Testis (tissue), 3 donors: Measurements from ENCODE around the gene SLC9A8. TPM values are rescaled to one million over a fixed set of nuclear protein-coding genes. Genes with fewer than 3 reads are reported as not detected.
"Not testable (repeated sequence)": the region's sequence is repeated elsewhere in the genome, so short reads cannot be mapped to it uniquely, and the experiment has no call there.

Source experiments
- DNase-seq: peaks from one replicate; pipeline ENCODE4 v3.0.0-alpha.2; 2019
- H3K27ac ChIP-seq, 2 donors: fragments of 200-600 bp; sonication (generic); one replicate each; pipeline ENCODE4 v1.5.1; 2019
- H3K27me3 ChIP-seq: fragments of 200-600 bp; sonication (generic); one replicate; pipeline ENCODE4 v1.5.1; 2019
- H3K36me3 ChIP-seq: fragments of 200-600 bp; sonication (generic); one replicate; pipeline ENCODE4 v1.5.1; 2017; ENCODE audit warnings: low read depth; ENCODE audit errors: missing control alignments
- H3K4me1 ChIP-seq: fragments of 200-600 bp; sonication (generic); one replicate; pipeline ENCODE4 v1.5.1; 2019
- H3K4me3 ChIP-seq, 2 donors: fragments of 200-600 bp; sonication (generic); one replicate each; pipeline ENCODE4 v1.5.1; 2017 to 2019
- H3K9me3 ChIP-seq: fragments of 200-600 bp; sonication (generic); one replicate; pipeline ENCODE4 v1.5.1; 2017
- POLR2A ChIP-seq: fragments of 450-650 bp; IDR thresholded peaks from one replicate; pipeline ENCODE4 v1.6.1; 2017; ENCODE audit warnings: antibody characterized with exemption, mild to moderate bottlenecking, moderate library complexity
- WGBS, 2 donors: methylation state at CpG; one replicate each; pipeline ENCODE4 v1.1.5; 2018; 5-methylcytosine and 5-hydroxymethylcytosine counted together
- intact Hi-C: fragments of 100-400 bp; cut with DNase I; formaldehyde crosslinking; loops from one replicate; pipeline ENCODE4 v1.15.1; 2023; ENCODE audit warnings: low total_unique reads
- polyA plus RNA-seq: library from polyadenylated mRNA; stranded (reverse); fragments of 350-450 nt; fragmentation: Illumina TruSeq; extraction: RNeasy Lipid Tissue Mini Kit (QIAGEN cat#74804); gene quantifications from one replicate; pipeline ENCODE4 v1.2.3, GENCODE V29; 2014; ENCODE audit warnings: low read depth, low replicate concordance; ENCODE audit not compliant: insufficient read depth
- total RNA-seq, 2 donors: library from RNA; depleted of rRNA; stranded (reverse); fragments of >200 nt; gene quantifications; one replicate each; pipeline ENCODE4 v1.2.3, GENCODE V29; 2016
- TF ChIP-seq, protein P1 (sequence below), 3 experiments: fragments of 450-650 bp in 2 of 3; fragments of 200-600 bp in 1 of 3; sonication (generic) in 1 of 3; IDR thresholded peaks; one replicate each; pipeline ENCODE4 v1.5.1; 2016 to 2019; ENCODE audit warnings: antibody characterized with exemption in 3 of 3, mild to moderate bottlenecking in 2 of 3, moderate library complexity in 1 of 3

Gene SLC9A8
- total and polyA plus RNA-seq, 3 donors from 2014 or later = 21.3 to 33.0 (median 32.7) TPM

DNA sequence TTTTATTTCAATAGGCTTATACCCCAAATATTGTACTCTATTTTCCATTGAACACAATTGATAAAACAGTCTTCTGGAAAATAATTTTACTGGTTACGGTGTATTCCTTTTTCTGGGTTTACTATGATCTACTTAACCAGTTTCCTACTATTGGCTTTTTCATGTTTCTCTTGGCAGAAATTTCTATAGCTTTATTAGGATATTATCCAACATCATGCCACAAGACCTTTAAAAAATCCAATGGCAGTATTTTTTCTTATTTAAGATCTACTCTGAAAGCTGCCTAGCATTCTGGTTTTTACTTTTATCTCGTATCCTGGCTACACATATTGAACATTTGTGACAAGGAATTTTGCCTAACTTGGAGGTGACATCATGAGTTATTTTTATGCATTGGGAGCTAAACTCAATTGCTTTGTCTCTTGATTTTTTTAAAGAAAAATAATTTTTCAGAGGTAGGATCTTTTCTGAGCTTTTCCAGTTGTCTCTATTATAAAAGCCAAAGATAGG is 45.5 kb downstream of the SLC9A8 start:
- intact Hi-C loops = no loop called here
- Histone ChIP-seq H3K36me3 (no peaks in the 10 kb centered on the region), H3K9me3 (no peaks in the 10 kb centered on the region), H3K4me3 (no peak overlapping the region), H3K27ac (no peak overlapping the region), H3K27me3 (no peaks in the 10 kb centered on the region), H3K4me1 (peaks cover 9% of the 10 kb centered on the region)
- 72 to 86% methylated on average over 2 of the region's 2 CpGs for WGBS, 2 donors
- no peak for DNase-seq
- TF ChIP-seq POLR2A = no peak
- TF ChIP-seq, protein P1, sequence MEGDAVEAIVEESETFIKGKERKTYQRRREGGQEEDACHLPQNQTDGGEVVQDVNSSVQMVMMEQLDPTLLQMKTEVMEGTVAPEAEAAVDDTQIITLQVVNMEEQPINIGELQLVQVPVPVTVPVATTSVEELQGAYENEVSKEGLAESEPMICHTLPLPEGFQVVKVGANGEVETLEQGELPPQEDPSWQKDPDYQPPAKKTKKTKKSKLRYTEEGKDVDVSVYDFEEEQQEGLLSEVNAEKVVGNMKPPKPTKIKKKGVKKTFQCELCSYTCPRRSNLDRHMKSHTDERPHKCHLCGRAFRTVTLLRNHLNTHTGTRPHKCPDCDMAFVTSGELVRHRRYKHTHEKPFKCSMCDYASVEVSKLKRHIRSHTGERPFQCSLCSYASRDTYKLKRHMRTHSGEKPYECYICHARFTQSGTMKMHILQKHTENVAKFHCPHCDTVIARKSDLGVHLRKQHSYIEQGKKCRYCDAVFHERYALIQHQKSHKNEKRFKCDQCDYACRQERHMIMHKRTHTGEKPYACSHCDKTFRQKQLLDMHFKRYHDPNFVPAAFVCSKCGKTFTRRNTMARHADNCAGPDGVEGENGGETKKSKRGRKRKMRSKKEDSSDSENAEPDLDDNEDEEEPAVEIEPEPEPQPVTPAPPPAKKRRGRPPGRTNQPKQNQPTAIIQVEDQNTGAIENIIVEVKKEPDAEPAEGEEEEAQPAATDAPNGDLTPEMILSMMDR (IDR thresholded peaks at IDR 0.05) = no peak

DNA sequence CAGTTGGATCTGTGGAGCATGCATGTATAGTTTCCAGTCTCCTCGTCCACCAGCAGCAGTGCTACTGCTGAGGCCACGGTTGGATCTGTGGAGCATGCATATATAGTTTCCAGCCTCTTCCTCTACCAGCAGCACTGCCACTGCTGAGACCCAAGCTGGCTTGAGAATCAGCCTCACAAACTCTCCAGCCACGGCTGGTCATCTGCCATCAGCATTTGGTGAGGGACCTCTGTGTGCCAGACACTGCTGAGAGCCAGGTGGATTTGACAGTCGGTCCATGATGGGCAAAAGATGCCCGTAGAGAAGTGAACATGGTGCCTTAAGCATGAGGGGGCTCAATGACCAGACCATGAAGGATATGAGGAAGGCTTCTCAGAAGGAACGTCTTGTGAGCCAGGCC is 46.4 kb downstream of the SLC9A8 start:
- Histone ChIP-seq H3K36me3 (no peaks in the 10 kb centered on the region), H3K27ac (no peak overlapping the region), H3K4me3 (no peak overlapping the region), H3K4me1 (peaks cover 9% of the 10 kb centered on the region), H3K9me3 (no peaks in the 10 kb centered on the region), H3K27me3 (no peaks in the 10 kb centered on the region)
- DNase-seq = no peak
- 90% methylated on average over 6 of the region's 6 CpGs for WGBS, 2 donors
- TF ChIP-seq POLR2A = no peak
- intact Hi-C loops = no loop called here

DNA sequence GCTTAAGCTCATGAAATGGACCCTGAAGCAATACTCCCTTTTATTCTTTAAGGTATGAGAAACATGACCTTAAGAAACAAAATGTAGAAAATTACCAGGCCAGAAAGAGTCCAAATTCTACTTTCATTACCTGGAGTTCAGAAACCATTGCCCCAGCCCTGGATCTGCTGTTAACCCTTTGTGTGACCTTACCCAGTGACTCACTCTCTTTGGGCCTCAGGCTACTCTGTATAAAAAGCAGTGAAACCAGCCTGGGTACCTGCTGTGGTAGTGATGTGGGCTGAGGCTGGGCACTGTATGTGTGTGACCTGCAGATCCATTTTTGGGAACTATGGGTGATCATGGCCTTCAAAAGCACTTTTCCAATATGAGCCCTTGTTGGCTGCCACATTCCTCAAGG is 47.2 kb downstream of the SLC9A8 start:
- no peak overlapping the region for H3K27ac ChIP-seq
- intact Hi-C loops = no loop called here
- no peak for TF ChIP-seq POLR2A
- TF ChIP-seq, protein P1 (IDR thresholded peaks at IDR 0.05) = no peak
- H3K4me1 ChIP-seq = peaks cover 3% of the 10 kb centered on the region
- H3K4me3 ChIP-seq = no peak overlapping the region
- no peaks in the 10 kb centered on the region for H3K36me3 ChIP-seq
- no peak for DNase-seq
- no peaks in the 10 kb centered on the region for H3K9me3 ChIP-seq
- H3K27me3 ChIP-seq = no peaks in the 10 kb centered on the region

DNA sequence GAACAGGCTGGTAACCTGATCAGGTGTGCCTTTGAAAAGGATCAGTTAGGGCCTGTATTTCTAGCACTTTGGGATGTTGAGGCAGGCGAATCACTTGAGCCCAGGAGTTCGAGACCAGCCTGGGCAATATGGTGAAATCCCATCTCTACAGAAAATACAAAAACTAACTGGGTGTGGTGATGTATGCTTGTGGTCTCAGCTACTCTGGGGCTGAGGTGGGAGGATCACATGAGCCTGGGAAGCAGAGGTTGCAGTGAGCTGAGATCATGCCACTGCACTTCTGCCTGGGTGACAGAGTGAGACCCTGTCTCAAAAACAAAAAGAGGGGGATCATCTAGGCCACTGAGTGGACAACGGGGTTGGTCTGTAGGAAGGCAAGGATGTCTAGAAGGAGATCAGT is 48.6 kb downstream of the SLC9A8 start:
- DNase-seq, H3K27ac ChIP-seq, H3K36me3 ChIP-seq, intact Hi-C loops, H3K4me1 ChIP-seq, H3K27me3 ChIP-seq, H3K9me3 ChIP-seq, H3K4me3 ChIP-seq: not testable (repeated sequence)
- WGBS, 2 donors = 93 to 96% methylated on average over 3 of the region's 3 CpGs

DNA sequence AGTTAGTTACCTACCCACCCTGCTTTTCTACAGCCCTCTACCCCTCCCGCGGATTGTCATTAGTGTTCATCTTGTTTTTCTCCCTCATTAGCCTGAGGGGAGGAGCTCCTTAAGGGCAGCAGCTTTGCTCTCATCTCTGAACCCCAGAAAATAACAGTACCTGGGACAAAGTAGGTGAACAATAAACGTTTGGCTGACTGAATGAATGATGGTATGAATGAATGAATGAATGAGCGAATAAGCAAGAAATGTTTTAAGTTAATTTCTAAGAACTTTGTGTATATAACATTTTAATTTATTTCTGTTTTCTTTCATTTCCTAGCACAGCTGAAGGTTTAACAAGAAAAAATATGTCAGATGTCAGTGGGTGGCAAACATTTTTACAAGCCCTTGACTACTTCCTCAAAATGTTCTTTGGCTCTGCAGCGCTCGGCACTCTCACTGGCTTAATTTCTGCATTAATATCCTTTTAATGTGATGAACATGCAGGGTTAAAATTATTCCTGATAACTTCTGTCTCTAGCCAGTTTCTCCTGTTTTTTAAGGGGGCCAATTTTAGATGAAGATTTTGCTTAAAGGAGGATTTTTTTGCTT is 50.1 kb downstream of the SLC9A8 start:
- Histone ChIP-seq H3K4me3 (no peak overlapping the region), H3K4me1 (no peaks in the 10 kb centered on the region), H3K36me3 (no peaks in the 10 kb centered on the region), H3K27me3 (no peaks in the 10 kb centered on the region), H3K9me3 (no peaks in the 10 kb centered on the region), H3K27ac (no peak overlapping the region)
- 87 to 91% methylated on average over 6 of the region's 6 CpGs for WGBS, 2 donors
- no peak for DNase-seq
- intact Hi-C loops = no loop called here
- TF ChIP-seq, protein P1 (IDR thresholded peaks at IDR 0.05) = no peak
- TF ChIP-seq POLR2A = no peak

DNA sequence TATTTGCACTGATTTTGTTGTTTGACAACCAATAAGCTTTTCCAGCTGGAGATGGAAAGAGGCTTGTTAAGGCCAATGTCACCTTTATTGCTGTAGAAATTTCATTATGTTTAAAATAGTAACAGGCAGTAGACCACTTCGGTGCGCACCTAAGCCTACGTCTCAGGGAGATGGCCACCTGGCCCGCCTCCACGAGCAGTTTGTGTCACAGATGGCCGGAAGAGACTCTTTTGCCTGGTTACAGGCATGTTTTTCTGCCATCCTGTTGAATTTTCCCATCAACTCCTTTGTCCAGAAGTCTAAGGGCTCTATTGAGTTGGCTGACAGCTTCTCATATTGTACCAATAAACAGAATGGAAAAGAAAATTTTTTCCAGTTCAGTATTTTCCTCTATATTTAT is 51.0 kb downstream of the SLC9A8 start:
- H3K4me1 ChIP-seq = no peaks in the 10 kb centered on the region
- no peak overlapping the region for H3K27ac ChIP-seq
- DNase-seq = no peak
- no peaks in the 10 kb centered on the region for H3K9me3 ChIP-seq
- no peaks in the 10 kb centered on the region for H3K27me3 ChIP-seq
- no peaks in the 10 kb centered on the region for H3K36me3 ChIP-seq
- intact Hi-C loops = no loop called here
- no peak for TF ChIP-seq POLR2A
- TF ChIP-seq, protein P1 (IDR thresholded peaks at IDR 0.05) = no peak
- 91 to 97% methylated on average over 6 of the region's 6 CpGs for WGBS, 2 donors
- H3K4me3 ChIP-seq = no peak overlapping the region
